ENCODE data around the gene CLCN1. TPM values are rescaled to one million over a fixed set of nuclear protein-coding genes. Genes with fewer than 3 reads are reported as not detected.

The CLCN1 gene
- total and polyA plus RNA-seq, 2 of the 8 experiments (the other 6 are each of a cell fraction or from before 2014, with no cell fraction given): 0.36 to 0.41 TPM

- peak; percentile 61 for TF ChIP-seq KDM4A (IDR thresholded peaks at IDR 0.05; ENCODE audit: low read depth, low read length, severe bottlenecking)
- peak; percentile 92 for TF ChIP-seq POLR2AphosphoS5 (IDR thresholded peaks at IDR 0.05; ENCODE audit: low read depth, low read length)
- peak; percentile 72; the same call in 1 of the 2 replicates for TF ChIP-seq RBBP5 (IDR thresholded peaks at IDR 0.05; ENCODE audit: borderline replicate concordance, low read depth, low read length)
- TF ChIP-seq SP4 (IDR thresholded peaks at IDR 0.05; ENCODE audit: low read length): peak; percentile 73
- peak in 2 of 3 experiments; percentile 17 to 21; a peak in 3 of 4 replicates for TF ChIP-seq CTCF (IDR thresholded peaks at IDR 0.05; ENCODE audit: control extremely low read depth in 1 of 3, insufficient read depth in 1 of 3, low read depth in 1 of 3, low read length in 3 of 3)
- TF ChIP-seq HDAC6 (IDR thresholded peaks at IDR 0.05; ENCODE audit: low read depth, low read length): no peak
- TF ChIP-seq BCL11A (IDR thresholded peaks at IDR 0.05; ENCODE audit: low read depth in 2 of 2, low read length in 2 of 2): no peak
- no peak for TF ChIP-seq FOSL1 (IDR thresholded peaks at IDR 0.05; ENCODE audit: insufficient read depth, low read depth, low read length)
- TF ChIP-seq CBX5 (IDR thresholded peaks at IDR 0.05; ENCODE audit: low read depth, low read length): no peak
- 0 out of 2 replicates have a peak, but pooled peaks have one; percentile 42 for TF ChIP-seq KDM5A (IDR thresholded peaks at IDR 0.05; ENCODE audit: low read length)
- TF ChIP-seq SIN3A (conservative IDR thresholded peaks at IDR 0.05 in 1 of 2, IDR thresholded peaks at IDR 0.05 in 1 of 2; ENCODE audit: low read depth in 1 of 2, low read length in 2 of 2): peak in 1 of 2 experiments; percentile 52; a peak in 1 of 4 replicates
- TF ChIP-seq TCF12 (IDR thresholded peaks at IDR 0.05; ENCODE audit: low read depth, low read length): no peak
Observed at GRCh38 chr7:143287935-143288826, 27.7 kb upstream of the CLCN1 start, which contains the start of gene CASP2 (continued).
